NCI-H345 treated with DMSO at 0.1 percent for 48 hours (cell line): ENCODE results near the gene SCN1A.
"Not testable (repeated sequence)": the region's sequence is repeated elsewhere in the genome, so short reads cannot be mapped to it uniquely, and the experiment has no call there.

Experiments
- DNase-seq: peaks from one replicate; lab custom pipeline; 2025; ENCODE audit not compliant: unreplicated experiment; lab: John Stamatoyannopoulos, UW

SCN1A gene

GRCh38 chr2:166127217-166128155, at the start of gene SCN1A:
SCN1A (minus strand) TSS chr2:166128020; CDS start chr2:166073621, 54,399 bp downstream.
- peak; percentile 65 for DNase-seq

- DNase-seq, result no peak
Measured at GRCh38 chr2:166173263-166173662, 45.4 kb upstream of the SCN1A start.

- no peak for DNase-seq
Measured at GRCh38 chr2:166171216-166171615, 43.4 kb upstream of the SCN1A start.

- no peak for DNase-seq
Measured at GRCh38 chr2:166170356-166170755, 42.5 kb upstream of the SCN1A start.

- no peak for DNase-seq
Measured at GRCh38 chr2:166167449-166167848, 39.6 kb upstream of the SCN1A start.

GRCh38 chr2:166163775-166164174, 36.0 kb upstream of the SCN1A start:
- DNase-seq, result no peak

- no peak for DNase-seq
Measured at GRCh38 chr2:166158546-166158945, 30.7 kb upstream of the SCN1A start.

GRCh38 chr2:166157578-166157977, 29.8 kb upstream of the SCN1A start:
- no peak for DNase-seq

- DNase-seq, result no peak
Measured at GRCh38 chr2:166156985-166157490, 29.2 kb upstream of the SCN1A start.

- DNase-seq, result no peak
Measured at GRCh38 chr2:166155589-166155988, 27.8 kb upstream of the SCN1A start.

- DNase-seq, result no peak
Measured at GRCh38 chr2:166154685-166155338, 27.0 kb upstream of the SCN1A start.

GRCh38 chr2:166152064-166152463, 24.2 kb upstream of the SCN1A start:
- no peak for DNase-seq

- no peak for DNase-seq
Measured at GRCh38 chr2:166148500-166149400, 20.9 kb upstream of the SCN1A start.

GRCh38 chr2:166147883-166148282, 20.1 kb upstream of the SCN1A start:
- DNase-seq, result no peak

- DNase-seq, result no peak
Measured at GRCh38 chr2:166144071-166144470, 16.3 kb upstream of the SCN1A start.

- DNase-seq, result no peak
Measured at GRCh38 chr2:166140932-166141331, 13.1 kb upstream of the SCN1A start.

- DNase-seq, result no peak
Measured at GRCh38 chr2:166140475-166140874, 12.7 kb upstream of the SCN1A start.

- not testable (repeated sequence) for DNase-seq
Measured at GRCh38 chr2:166139479-166139878, 11.7 kb upstream of the SCN1A start.

- DNase-seq, result no peak
Measured at GRCh38 chr2:166138667-166139066, 10.8 kb upstream of the SCN1A start.

- DNase-seq, result no peak
Measured at GRCh38 chr2:166138144-166138543, 10.3 kb upstream of the SCN1A start.

- DNase-seq, result no peak
Measured at GRCh38 chr2:166137331-166137730, 9.5 kb upstream of the SCN1A start.
